Embryonic facial prominence (tissue), 1 donor: ENCODE measurements around the gene SLC39A5.
A peak's percentile ranks its signal among the peaks of the same experiment; 100 is the strongest.
"Not testable (repeated sequence)": the region's sequence is repeated elsewhere in the genome, so short reads cannot be mapped to it uniquely, and the experiment has no call there.

Experiments
- DNase-seq: peaks from one replicate; pipeline ENCODE4 v3.0.0-alpha.2; 2016; ENCODE audit errors: extremely low spot score

SLC39A5 gene

GRCh38 chr12:56244494-56244893 is 14.6 kb downstream of the SLC39A5 start:
- no peak for DNase-seq

- no peak for DNase-seq
Observed at GRCh38 chr12:56247923-56248322, 18.1 kb downstream of the SLC39A5 start.

DNA sequence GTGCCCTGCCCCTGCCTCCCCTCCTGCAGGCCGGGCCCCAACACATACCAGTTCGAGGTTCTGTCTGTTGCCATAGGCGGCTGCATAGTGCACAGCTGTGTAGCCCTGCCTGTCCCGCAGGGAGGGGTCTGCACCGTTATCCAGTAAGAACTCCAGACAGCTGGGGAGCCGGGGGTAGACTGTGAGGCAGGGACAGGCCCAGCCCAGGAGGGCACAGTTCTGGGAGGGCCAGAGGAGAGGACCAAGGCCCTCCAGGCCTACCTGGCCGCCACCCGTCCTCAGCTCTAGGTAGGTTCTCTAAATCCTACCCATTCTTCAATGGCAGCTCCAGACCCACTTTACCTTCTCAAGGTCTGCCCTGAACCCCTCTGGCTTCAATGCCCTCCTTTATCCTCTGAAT is 18.9 kb downstream of the SLC39A5 start:
- DNase-seq = no peak

DNA sequence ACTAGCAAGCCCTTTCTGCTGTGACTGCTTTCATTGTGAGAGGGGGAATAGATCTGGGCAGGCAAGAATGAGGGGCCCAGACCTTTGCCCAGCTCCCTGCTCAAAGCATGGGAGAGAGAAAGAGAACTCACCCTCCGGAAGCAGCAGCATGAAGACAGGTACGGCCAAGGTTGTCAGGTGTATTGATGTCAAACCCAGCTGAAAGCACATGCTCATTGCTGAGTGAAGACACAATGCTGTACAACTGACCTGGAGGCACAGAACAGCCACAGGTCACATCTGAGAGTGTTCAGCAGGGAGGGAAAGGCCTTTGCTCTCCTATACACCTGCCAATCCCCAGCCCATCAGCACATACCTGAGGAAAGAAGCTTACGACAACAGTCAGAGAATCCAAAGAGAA is 22.8 kb downstream of the SLC39A5 start:
- DNase-seq = no peak

- DNase-seq = no peak
Observed at GRCh38 chr12:56253091-56253490, 23.2 kb downstream of the SLC39A5 start.

GRCh38 chr12:56255671-56256070 is 25.8 kb downstream of the SLC39A5 start:
- DNase-seq = no peak

DNA sequence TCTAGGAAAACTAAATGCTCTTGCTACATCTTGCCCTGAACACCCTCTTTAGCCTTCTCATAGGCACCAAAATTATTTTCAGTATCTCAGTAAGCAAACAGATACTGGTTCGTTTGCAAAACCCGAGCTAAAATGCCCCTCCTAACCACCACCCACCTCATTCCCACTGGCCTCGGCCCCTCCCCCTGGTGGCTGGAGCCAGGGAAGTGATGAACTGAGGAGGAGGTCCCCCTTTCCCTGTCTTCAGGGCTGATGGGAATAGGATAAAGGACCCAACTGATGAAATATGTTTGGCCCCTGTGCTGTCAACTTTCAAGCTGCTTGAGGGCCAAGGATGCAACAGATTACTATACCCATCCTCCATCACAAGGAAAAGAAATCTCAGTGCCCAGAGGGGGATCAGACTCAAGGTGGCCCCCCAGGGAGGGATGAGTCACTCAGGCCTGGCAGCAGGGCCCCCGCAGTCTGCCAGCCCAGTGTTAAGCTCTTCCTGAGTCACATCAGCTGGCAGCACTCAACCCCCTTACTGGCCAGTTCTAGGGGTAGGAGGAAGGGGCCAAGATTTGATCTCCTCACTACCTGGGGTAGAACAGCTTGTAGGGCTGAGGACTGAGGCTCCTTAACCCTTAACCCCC is 26.6 kb downstream of the SLC39A5 start:
- DNase-seq = no peak

- no peak for DNase-seq
Observed at GRCh38 chr12:56257071-56257470, 27.2 kb downstream of the SLC39A5 start.

GRCh38 chr12:56257491-56258067 is 27.7 kb downstream of the SLC39A5 start:
- DNase-seq = no peak

DNA sequence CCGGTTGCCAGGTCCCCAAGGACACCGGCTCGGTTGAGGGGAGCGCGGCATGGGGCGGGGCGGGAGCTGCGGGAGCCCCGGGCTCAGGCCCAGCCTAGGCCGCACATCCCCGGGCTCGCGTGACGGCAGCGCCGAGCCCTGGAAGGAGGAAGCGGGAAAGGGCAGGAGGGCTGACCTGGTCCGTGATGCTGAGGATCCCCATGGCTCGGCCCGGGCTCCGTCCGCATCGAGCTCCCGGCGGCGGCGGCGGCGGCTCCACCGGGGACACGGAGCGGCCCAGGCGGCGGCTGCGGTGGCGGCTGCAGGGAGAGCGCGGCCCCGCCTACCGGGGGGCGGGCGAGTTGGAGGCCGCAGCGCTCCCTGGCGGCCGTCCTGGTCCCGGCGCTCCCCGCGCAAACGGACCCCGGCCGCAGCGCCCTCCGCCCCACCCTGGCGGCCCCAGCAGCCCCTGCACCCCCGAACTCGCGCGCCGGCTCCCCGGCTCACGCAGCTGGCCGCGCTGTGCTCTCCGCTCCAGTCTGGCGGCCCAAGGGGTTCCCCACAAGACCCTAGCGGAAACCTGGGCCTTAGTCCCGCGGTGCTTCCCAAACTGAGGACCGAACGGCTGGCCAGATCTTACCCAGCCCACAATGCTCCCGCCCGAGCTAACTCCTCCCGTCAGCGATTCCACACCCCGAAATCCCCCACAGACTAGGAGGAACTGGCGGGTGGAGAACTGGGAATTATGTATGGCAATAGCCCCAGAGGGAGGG is 28.4 kb downstream of the SLC39A5 start, which contains the start of gene ANKRD52:
ANKRD52 (minus strand) TSS at position 317 of the 752 bp plus-strand sequence; CDS start at position 202, 115 bp downstream.
- peak; percentile 54 for DNase-seq

- no peak for DNase-seq
Observed at GRCh38 chr12:56258820-56259183, 29.0 kb downstream of the SLC39A5 start.

GRCh38 chr12:56260380-56260779 is 30.5 kb downstream of the SLC39A5 start:
- DNase-seq = no peak

DNA sequence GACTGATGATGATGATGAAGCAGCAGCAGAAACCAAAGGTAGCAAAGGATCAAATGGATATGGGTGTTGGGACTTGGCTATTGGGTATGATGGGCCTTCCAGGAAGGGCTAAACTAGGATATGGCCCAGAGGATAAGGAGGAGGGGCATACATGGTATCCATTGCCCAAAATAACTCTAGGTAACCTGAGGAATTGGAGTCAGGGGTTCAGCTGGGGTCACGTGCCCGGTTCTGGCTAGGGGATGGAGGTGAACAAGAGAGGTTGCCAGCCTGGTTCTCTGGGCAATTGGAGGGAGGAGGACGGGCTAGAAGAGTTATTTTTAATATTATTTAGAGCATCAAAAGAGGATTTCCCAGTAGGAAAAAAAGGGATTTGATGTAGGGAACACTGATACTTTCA is 31.1 kb downstream of the SLC39A5 start:
- no peak for DNase-seq

DNA sequence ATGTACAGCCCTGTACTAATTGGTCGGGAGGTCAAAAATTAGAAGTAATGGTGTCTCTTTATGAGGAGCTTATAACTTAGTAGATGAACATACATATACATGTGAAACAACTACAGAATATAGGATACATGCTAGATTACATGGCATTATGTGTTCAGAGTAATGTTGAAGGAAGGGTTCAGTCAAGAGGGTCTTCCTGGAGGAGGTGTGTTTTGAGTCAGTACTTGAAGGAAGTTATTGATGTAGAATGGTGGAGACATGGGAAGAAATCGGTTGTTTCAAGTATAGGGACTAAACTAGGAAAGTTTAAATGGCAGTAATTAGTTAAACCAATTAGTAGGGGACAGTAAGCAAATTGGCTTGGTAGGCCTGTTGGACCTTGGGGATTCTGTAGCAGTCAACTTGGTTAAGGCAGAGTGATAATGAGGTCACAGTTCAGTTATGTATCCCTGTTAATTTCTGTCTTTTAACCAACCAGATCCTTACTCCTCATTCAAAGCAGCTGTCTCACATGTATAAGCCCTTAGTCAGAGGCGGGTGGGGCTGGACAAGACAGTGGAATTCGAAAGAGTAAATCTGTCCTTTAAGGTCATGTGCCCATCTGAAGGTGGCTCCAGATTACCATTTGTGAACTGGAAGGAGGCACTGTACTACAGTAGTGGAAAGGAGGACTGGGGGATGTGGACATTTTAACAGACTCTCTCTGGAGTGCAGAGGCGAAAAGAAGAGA is 31.8 kb downstream of the SLC39A5 start:
- DNase-seq = no peak

DNA sequence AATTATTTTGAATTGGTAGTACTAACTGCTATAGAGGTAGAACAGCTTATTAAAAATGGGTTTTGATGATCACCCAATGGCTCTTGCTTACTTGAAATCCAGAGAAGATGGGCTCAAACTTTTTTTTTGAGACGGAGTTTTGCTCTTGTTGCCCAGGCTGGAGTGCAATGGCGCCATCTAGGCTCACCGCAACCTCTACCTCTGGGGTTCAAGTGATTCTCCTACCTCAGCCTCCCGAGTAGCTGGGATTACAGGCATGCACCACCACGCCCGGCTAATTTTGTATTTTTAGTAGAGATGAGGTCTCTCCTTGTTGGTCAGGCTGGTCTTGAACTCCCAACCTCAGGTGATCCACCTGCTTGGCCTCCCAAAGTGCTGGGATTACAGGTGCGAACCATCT is 33.1 kb downstream of the SLC39A5 start:
- DNase-seq = not testable (repeated sequence)

DNA sequence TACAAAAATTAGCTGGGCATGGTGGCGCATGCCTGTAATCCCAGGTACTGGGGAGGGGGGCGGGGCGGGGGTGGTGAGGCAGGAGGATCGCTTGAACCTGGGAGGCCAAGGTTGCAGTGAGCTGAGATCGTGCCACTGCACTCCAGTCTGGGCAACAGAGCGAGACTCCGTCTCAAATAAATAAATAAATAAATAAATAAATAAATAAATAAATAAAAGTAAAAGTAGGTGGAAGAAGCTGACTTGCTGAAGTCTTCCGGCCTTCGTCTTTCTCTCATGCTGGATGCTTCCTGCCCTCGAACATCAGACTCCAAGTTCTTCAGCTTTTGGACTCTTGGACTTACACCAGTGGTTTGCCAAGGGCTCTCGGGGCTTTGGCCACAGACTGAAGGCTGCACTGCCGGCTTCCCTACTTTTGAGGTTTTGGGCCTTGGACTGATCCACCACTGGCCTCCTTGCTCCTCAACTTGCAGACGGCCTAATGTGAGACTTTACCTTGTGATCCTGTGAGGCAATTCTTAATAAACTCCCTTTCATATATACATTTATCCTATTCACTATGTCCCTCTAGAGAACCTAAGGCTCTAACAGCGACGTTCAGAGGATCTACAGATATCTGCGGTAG is 36.3 kb downstream of the SLC39A5 start:
- not testable (repeated sequence) for DNase-seq

DNA sequence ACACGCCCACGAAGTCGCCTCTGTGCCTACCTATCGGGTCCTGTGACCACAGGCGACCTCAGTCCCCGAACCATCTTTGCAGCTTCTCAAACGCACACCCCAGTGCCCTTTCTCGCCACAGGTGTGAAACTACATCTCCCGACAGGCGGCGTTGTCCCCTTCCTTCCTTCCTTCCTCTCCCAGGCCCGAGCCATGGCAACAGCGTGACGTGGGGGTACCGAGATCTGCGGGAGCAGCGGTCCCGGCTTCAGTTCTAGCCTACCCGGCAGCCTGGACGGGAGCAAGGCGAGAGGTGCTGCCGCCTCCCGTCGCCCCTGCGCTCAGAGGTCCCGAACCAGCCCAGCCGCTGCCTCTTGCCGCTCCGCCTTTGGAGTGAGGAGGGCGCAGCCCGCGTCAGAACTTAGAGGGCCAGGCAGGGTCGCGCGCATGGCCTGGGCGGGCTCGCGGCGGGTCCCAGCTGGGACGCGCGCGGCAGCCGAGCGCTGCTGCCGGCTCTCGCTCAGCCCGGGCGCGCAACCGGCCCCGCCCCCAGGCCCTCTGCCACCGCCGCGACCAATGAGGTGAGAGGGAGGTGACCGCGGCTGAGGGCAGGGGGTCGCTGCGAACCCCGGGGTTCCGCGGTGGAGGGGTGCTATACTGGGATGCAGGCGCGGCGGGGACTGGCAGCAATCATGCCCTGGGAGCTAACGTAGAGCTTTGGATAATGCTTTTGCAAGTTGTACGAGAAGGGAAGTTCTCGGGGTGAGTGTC is 37.0 kb downstream of the SLC39A5 start, which contains the start of gene COQ10A:
COQ10A (plus strand) TSS at position 250 of the 750 bp plus-strand sequence; CDS start at position 427, 177 bp downstream.
- DNase-seq = peak; percentile 68

DNA sequence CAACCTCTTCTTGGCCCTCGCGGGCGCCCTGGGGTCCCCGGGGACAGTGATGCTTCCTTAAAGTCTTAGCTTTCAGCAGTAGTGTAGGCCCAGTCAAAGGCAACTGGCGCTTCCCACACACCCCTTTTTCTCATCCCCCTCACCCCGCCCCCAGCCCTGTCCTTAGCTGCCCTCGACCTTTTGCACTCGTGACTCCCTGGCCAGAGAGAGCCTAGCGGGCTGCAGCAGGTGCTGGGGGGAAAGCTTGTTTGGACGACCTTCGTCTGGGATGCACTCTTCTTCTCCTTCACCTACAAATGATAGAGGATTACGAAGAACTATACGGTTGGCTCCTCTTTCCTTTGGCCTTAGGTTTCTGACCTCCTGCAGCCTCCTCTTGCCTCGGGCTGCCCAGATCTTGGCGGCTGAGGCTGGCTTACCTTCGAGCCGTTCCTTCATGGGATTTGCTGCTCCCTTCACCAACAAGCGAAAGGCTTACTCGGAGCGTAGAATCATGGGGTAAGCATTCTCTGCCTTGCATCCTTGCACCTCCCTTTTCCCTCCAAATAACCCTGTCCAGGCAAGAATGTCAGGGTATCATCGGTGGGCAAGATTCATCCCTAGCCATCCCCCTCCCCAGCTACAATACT is 37.7 kb downstream of the SLC39A5 start:
- no peak for DNase-seq

DNA sequence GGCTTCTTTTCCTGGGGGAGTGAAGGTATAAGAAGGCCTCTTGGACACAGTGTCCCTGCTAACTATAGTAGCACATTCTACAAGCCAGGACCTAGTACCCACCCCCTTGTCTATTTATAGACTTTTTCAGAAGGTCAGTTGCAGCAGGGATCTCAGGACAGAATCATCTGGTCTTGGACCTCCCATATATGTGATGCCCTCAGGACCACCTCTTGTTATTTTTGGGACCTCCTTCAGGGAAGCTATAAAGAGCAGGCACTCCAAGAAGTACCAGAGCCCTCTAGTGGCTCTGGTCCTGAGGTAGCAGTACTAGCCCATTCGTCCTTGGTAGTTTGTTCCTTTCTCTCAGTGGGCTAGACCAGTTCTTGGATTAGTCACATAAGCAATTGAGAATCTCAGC is 41.2 kb downstream of the SLC39A5 start:
- no peak for DNase-seq

GRCh38 chr12:56272468-56272867 is 42.6 kb downstream of the SLC39A5 start:
- not testable (repeated sequence) for DNase-seq

DNA sequence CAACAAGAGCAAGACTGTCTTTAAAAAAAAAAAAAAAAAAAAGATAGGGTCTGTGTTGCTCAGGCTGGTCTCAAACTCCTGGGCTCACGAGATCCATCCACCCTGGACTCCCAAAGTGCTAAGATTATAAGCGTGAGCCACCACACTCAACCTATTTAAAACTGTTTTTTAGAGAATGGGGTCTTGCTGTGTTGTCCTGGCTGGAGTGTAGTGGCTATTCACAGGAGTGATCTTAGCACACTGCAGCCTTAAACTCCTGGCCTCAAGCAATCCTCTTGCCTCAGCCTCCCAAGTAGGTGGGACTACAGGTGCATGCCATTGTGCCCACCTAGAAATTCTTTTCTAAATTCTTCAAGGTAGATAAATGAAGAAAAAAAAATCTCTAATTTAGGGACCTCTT is 44.4 kb downstream of the SLC39A5 start:
- no peak for DNase-seq
